Measurements from ENCODE around the gene AKAP13.

Gene AKAP13

DNA sequence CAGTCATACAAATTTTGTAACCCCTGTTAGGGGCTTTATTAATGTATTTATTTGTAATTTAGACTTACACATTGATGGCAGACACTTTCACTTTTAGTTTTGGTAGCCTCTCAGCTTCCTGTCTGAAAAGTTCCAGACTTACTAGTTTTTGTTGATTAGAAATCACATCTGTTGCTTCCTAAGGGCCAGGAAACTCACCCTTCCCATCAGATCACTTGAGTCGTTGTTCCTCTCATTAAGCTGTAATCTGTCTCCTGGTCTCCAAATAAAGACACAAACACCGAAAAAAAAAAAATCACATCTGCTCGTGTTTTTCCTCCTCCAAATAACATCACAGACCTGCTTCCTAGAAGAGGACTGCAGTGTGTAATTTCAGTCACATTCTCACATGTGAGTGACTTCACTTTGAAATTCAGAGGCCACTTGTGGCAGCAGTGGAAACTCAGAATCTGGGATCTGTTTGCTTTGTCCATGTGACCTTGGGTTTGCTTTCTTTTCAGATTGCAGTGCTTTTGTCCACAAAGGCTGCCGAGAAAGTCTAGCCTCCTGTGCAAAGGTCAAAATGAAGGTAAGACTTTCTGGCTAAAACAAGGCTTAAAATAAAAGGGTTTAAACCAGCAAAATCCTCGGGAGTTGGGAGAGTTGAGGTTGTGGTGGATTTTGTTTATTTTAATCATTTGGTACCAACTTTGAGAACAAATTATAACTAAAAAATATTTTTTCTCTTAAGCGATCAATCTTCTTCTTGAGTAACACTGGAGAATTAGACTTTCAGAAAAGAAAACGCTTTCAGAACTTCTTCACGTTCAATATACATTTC lies 327.3 kb downstream of the AKAP13 start:
- FAIRE-seq (no peak), DNase-seq (ENCODE audit: insufficient read length, low spot score) (no peak)

GRCh38 chr15:85708402-85708941 lies 328.1 kb downstream of the AKAP13 start:
- no peak for FAIRE-seq
- DNase-seq (ENCODE audit: insufficient read length, low spot score), result no peak
- TF ChIP-seq, protein P1, sequence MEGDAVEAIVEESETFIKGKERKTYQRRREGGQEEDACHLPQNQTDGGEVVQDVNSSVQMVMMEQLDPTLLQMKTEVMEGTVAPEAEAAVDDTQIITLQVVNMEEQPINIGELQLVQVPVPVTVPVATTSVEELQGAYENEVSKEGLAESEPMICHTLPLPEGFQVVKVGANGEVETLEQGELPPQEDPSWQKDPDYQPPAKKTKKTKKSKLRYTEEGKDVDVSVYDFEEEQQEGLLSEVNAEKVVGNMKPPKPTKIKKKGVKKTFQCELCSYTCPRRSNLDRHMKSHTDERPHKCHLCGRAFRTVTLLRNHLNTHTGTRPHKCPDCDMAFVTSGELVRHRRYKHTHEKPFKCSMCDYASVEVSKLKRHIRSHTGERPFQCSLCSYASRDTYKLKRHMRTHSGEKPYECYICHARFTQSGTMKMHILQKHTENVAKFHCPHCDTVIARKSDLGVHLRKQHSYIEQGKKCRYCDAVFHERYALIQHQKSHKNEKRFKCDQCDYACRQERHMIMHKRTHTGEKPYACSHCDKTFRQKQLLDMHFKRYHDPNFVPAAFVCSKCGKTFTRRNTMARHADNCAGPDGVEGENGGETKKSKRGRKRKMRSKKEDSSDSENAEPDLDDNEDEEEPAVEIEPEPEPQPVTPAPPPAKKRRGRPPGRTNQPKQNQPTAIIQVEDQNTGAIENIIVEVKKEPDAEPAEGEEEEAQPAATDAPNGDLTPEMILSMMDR (IDR thresholded peaks at IDR 0.05; ENCODE audit: insufficient read depth, missing control alignments), result no peak

More for the DNA sequence above, 327.3 kb downstream of the AKAP13 start:
- TF ChIP-seq, protein P1 (IDR thresholded peaks at IDR 0.05; ENCODE audit: insufficient read depth, missing control alignments), result no peak

- no peak for FAIRE-seq
- DNase-seq (ENCODE audit: insufficient read length, low spot score), result no peak
- TF ChIP-seq, protein P1 (IDR thresholded peaks at IDR 0.05; ENCODE audit: insufficient read depth, missing control alignments), result no peak
Observed at GRCh38 chr15:85709250-85709649, 328.8 kb downstream of the AKAP13 start.

- TF ChIP-seq, protein P1 (IDR thresholded peaks at IDR 0.05; ENCODE audit: insufficient read depth, missing control alignments), result no peak
- no peak for FAIRE-seq
- DNase-seq (ENCODE audit: insufficient read length, low spot score), result no peak
Observed at GRCh38 chr15:85710340-85710842, 330.0 kb downstream of the AKAP13 start.

- TF ChIP-seq, protein P1 (IDR thresholded peaks at IDR 0.05; ENCODE audit: insufficient read depth, missing control alignments), result no peak
- no peak for FAIRE-seq
- DNase-seq (ENCODE audit: insufficient read length, low spot score), result no peak
Observed at GRCh38 chr15:85711580-85712192, 331.3 kb downstream of the AKAP13 start.

DNA sequence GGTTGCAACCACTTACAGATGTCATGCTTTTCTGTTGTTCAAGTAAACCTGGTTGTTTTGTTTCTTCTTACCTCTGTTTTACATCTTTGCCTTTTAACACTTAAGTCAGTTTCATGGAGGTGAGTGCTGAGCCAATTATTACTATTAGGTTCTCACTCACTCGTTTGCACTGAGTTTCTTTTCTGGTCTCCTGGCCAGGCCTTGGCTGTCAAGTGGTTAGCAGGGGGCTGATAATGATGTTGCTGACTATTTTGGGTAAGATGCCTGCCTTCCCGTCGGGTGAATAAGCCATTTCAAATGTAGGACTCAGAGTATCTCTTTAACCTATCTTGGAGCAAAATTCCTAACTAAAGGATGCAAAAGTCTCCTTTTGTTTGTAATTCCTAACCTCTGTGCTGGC lies 335.9 kb downstream of the AKAP13 start:
- no peak for DNase-seq (ENCODE audit: insufficient read length, low spot score)
- no peak for FAIRE-seq
- TF ChIP-seq, protein P1 (IDR thresholded peaks at IDR 0.05; ENCODE audit: insufficient read depth, missing control alignments), result no peak

All from D721Med (cell line).